Right ventricle myocardium inferior (tissue), 1 donor: ENCODE data around the gene RBM33. TPM values are rescaled to one million over a fixed set of nuclear protein-coding genes. Genes with fewer than 3 reads are reported as not detected.
"Not testable (repeated sequence)": the region's sequence is repeated elsewhere in the genome, so short reads cannot be mapped to it uniquely, and the experiment has no call there.

Source experiments
- ATAC-seq: fragments of 200-7000 bp; cut with Tn5 transposase; one replicate; pipeline ENCODE4 v1.9.1; 2020; ENCODE audit warnings: mild to moderate bottlenecking, moderate library complexity
- DNase-seq: peaks from one replicate; pipeline ENCODE4 v3.0.0; 2021; ENCODE audit errors: missing footprints
- intact Hi-C: fragments of 100-400 bp; cut with DNase I; formaldehyde crosslinking; loops from one replicate; pipeline ENCODE4 v1.11.0; 2022
- total RNA-seq: library from RNA; stranded (reverse); fragmentation: NEBNext Ultra II Directional; extraction: Animal tissue kit (Norgen Biotek cat#: 25700); gene quantifications from one replicate; pipeline ENCODE4 v1.2.1, GENCODE V29; 2021
- donor health status: DM: no; HTN: yes; CAD: no; lungs with severe emphysema.

The RBM33 gene
- total RNA-seq, 1 donor from 2014 or later: 36.1 TPM

DNA sequence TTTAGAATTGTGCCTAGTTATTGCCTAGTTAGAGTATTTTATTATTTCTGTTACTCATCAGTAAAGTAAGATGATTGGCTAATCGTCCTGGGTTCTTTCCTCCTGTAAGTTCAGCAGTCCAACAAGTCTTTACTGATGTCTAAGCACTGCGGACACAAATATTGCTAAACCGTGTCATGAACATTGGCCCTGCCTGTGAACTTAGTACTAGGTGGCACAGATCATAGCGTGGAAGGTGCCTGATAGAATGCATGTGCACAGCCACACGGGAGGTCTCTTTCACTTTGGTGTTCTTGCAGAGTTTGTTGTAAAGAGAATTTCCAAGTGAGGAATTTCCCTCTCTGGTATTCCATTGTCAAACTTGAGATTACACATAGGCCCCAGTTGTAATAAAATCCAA is 38.0 kb downstream of the RBM33 start:
- intact Hi-C loops: no loop called here
- DNase-seq (no peak), ATAC-seq (no peak)

DNA sequence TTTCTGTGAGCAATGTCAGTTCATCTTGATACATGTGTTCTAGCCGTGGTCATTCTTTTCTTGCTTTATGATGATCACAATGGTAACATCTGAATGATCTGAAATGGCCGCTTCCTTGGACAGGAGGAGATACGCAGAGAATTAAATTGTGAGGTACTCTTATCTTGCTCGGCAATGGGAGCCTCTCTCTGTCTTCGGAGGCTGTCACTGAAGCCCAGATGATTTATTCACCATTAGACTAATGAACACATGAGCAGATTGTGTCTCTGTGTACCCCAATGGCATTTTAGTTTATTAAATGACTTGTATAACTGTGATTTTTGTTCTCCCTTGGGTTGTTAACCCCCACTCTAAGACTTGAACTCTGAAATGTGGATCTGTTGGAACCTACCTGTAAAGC is 38.6 kb downstream of the RBM33 start:
- no peak for DNase-seq

DNA sequence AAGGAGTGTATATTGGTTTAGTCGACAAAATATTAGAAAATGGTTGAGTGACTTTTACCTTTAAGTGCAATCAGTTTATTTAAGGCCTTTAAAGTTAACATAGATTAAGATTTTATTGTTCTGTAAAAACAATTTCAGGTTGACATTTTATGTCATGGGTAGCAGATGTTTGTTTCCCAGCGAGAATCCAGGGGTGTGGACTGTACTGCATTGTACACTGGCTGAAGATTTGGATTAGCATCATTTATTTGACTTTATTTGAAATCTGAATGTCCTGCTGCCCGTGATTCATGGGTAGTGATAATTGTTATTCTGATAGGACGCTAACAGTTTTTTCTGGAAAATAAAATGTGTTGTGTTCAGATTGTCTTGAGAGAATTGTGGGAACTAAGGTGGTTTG is 39.3 kb downstream of the RBM33 start:
- intact Hi-C loops: no loop called here
- DNase-seq: no peak
- ATAC-seq: no peak

More for the DNA sequence above, 38.6 kb downstream of the RBM33 start:
- intact Hi-C loops: no loop called here
- no peak for ATAC-seq

DNA sequence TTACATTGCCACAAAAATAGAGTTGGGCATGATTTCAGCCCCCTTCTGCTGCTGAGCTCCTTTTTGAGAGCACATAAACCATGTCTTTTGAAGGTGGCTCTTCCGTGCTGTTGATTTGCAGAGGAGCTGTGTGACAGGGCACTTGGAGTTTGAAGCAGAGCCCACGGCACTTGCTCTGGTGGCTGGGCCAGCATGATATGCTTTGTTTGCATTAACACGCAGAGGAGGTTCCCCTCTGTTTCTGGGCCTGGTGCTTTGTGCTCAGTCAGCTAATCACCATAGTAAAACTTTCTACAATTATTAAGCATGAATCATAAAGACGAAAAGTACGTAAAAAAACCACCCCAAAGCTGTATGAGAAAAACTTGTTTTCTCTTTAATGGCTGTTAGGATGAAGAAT is 40.1 kb downstream of the RBM33 start:
- intact Hi-C loops: no loop called here
- ATAC-seq: no peak
- no peak for DNase-seq

DNA sequence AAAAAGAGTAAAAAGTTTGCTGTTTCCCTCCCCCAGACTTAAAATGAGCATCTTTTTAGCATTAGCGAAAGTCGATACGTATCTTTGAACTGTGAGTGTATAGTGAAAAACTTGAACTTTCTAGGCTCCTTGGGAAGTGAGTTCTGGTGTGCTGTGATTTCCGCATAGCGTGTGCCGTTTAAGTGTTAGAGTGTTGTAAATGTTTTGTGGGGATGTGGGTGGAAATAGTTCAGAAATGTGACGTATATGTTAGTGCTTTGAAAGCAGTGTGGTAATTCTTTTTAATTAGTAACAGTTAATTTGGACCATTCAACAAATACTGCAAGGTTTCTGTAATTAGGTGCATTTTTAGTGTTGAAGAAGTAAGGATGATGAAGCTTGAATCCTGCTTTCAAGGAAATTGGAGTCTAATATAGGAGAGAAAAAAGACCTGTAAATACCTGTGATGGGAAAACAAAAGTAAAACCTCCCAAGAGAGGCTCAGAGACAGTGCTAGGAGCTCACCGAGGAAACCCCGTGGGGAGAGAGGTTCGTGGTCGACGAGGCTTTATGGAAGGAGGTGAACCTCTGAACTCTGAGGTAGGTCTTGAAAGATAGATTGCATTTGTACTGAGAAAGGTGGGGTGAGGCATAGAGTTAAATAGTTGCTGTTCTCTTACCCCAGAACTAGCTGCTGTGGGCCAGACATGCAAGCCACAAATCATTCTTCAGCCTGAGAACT is 40.8 kb downstream of the RBM33 start:
- ATAC-seq (no peak), DNase-seq (no peak)
- intact Hi-C loops: no loop called here

DNA sequence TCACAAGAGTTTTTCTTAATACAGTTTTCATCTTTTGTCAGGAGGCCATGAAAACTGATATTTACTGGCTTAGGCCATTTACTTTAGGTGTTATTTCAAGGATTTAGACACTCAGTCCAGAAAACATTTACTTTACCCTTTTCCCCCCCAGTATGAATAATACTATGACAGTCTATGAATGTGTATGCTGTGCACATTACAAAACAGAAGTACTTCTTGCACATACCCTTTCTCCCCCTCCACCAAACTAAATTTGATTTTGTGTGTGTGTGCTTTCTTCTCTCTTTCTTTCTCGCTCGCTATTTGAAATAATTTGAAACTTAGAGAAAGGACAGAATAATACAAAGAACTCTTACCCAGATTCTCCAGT is 41.3 kb downstream of the RBM33 start:
- no peak for DNase-seq
- no peak for ATAC-seq
- intact Hi-C loops: no loop called here

DNA sequence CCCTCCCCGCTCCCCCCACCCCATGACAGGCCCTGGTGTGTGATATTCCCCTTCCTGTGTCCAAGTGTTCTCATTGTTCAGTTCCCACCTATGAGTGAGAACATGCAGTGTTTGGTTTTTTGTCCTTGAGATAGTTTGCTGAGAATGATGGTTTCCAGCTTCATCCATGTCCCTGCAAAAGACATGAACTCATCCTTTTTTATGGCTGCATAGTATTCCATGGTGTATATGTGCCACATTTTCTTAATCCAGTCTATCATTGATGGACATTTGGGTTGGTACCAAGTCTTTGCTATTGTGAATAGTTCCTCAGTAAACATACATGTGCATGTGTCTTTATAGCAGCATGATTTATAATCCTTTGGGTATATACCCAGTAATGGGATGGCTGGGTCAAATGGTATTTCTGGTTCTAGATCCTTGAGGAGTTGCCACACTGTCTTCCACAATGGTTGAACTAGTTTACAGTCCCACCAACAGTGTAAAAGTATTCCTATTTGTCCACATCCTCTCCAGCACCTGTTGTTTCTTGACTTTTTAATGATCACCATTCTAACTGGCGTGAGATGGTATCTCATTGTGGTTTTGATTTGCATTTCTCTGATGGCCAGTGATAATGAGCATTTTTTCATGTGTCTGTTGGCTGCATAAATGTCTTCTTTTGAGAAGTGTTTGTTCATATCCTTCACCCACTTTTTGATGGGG is 42.3 kb downstream of the RBM33 start:
- ATAC-seq, intact Hi-C loops, DNase-seq: not testable (repeated sequence)

DNA sequence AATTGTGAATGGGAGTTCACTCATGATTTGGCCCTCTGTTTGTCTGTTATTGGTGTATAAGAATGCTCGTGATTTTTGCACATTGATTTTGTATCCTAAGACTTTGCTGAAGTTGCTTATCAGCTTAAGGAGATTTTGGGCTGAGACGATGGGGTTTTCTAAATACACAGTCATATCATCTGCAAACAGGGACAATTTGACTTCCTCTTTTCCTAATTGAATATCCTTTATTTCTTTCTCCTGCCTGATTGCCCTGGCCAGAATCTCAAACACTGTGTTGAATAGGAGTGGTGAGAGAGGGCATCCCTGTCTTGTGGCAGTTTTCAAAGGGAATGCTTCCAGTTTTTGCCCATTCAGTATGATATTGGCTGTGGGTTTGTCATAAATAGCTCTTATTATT is 43.8 kb downstream of the RBM33 start:
- DNase-seq, intact Hi-C loops, ATAC-seq: not testable (repeated sequence)

DNA sequence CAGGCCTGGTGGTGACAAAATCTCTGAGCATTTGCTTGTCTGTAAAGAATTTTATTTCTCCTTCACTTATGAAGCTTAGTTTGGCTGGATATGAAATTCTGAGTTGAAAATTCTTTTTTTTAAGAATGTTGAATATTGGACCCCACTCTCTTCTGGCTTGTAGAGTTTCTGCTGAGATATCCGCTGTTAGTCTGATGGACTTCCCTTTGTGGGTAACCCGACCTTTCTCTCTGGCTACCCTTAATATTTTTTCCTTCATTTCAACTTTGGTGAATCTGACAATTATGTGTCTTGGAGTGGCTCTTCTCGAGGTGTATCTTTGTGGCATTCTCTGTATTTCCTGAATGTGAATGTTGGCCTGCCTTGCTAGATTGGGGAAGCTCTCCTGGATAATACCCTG is 46.2 kb downstream of the RBM33 start:
- ATAC-seq, intact Hi-C loops, DNase-seq: not testable (repeated sequence)

DNA sequence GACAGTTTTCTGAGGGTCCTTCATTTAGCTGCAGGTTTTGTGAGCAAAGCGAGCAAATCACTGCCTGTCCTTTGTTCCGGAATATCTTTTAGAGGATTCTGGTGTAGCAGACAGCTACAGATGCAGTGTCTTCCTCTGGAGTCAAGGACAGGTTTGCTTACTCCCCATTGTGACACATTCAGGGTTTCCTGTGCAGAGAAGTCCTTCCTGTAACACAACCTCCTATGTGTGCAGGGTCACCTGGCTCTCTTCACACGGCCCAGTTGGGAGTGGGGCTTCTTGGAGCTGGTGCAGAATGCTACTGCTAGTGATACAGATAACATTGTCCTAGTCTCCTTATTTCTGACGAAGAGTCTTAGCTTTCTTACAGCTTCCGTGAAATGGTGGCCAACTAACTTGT is 47.9 kb downstream of the RBM33 start:
- no peak for DNase-seq
- no peak for ATAC-seq
- intact Hi-C loops: no loop called here

DNA sequence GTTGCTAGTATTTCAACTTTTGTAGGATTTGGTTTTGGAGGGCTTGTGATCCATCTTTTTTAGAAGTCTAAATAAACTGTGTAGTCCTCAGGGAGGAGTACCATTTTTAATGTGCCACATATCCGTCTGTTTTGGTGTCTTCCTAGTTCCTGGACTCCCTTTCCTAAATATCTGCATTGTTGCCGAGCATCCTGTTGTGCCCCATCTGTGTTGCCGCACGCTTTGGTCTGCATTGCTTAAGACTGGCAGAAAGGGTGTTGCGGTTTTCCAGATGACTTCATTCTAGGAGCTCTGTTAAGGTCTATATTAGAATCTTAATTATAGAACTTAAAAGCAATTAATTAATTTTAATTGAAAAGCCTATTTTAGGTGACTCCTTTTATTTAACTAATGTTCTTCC is 49.4 kb downstream of the RBM33 start:
- ATAC-seq (no peak), DNase-seq (no peak)
- intact Hi-C loops: no loop called here

DNA sequence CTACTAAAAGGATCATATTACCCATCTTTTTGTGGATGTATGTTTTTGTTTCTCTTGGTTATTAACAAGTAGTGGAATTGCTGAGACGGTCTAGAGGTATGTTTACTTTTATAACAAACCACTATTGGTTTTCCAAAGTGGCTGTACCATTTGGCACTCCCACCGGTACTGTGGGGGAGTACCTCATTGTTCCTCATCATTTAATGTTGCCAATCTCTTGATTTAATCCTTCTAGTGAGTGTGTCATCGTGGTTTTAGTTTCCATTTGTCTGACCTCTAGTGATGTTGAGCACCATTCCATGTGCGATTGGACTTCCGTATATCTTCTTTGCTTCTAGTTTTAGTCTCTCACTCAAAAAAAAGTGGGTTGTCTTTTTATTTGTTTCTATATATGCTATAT is 50.4 kb downstream of the RBM33 start:
- ATAC-seq (no peak), DNase-seq (no peak)
- intact Hi-C loops: no loop called here

DNA sequence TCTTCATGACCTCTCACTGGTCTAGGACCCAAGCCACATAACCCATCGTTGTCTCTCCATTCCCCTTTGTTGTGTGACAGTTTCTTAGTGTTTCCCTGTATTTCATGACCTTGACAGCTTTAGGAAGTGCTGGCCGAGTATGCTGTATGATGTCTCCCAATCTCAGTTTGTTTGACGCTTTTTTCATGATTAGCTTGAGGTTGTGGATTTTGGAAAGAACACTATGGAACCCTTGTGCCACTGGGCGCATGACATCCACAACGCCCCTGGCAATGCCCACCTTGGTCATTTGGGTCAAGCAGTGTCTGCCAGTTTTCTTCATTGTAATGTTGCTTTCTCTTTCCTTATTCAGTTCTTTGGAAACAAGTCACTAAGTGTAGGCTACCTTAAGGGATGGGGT is 52.3 kb downstream of the RBM33 start:
- ATAC-seq (no peak), DNase-seq (no peak)
- intact Hi-C loops: no loop called here

DNA sequence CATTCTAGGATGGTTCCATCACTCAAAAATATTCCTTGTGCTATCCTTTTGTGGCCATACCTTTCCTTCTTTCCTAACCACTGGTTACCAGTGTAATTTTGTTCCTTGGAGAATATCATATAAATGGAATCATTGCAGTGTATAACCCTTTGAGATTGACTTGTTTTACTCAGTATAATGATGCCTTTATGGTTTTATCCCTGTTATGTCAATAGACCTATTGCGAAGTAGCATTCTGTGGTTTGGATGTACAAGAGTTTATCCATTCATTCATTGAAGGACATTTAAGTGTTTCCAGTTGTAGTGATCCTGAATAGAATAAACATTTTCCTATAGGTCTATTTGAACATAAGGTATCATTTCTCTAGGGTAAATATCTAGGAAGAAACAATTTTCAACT is 54.2 kb downstream of the RBM33 start:
- ATAC-seq: no peak
- intact Hi-C loops: no loop called here
- DNase-seq: no peak

DNA sequence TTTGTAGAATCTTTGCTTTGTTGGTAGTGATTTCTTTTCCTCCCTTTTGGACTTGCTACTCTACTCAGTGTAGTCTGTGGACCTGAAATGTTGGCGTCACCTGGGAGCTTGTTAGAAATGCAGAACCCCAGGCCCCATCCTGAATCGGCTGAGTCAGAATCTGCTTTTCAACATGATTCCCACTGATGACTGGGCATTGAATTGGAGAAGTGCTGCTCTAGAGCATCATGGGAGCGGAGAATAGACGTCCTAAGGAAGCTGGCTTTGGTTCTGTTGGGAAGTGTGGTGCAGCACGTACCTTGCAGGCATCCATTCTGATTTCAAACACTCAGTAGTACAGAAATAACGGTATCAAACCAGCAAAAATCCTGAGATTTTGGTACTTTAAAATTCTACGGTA is 54.7 kb downstream of the RBM33 start:
- no peak for DNase-seq
- intact Hi-C loops: no loop called here
- ATAC-seq: no peak

DNA sequence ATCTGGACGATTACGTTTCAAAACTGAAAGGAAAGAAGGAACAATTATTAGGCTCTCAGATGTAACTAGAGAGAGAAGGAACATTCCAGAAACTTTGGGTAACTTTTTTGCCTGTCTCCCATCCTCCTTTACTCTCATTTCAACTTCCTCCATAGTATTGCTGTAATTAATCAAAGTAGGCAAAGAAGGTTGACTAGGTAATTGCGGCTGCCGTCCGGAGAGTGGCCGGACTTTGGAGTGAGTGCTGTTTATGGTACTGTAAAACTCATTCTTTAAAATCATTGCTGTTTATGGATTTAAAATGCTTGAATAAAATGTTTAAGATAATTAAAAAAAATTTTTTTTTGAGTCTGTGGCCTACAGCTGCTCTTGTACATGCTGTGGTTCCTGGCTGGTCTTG is 56.4 kb downstream of the RBM33 start:
- intact Hi-C loops: no loop called here
- no peak for DNase-seq
- no peak for ATAC-seq

DNA sequence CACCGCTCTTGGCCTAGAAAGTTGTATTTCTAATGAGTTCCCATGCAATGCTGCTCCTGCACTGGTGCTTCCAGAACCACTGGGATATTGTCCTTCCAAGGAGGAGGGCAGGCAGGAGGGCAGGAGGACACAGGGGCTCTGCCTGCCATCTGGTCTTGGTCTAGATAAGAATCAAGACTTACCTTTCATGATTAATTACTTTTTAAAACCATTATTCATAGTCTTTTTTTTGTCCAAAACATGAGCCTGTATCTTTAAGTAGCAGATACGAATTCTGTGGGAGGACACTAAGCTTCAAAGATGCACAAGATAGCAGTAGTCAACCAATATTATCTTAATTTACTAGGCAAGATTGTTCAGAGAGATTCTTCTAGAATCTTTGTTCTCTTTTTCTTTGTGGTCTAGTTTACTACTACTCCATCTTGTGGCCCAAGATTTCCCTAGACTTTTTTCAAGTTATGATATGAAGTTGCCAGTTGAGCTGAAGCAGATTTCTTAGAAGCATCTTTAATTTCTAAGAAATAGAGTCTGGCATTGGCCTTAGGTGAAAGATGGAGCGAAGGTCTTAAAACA is 57.6 kb downstream of the RBM33 start:
- intact Hi-C loops: no loop called here
- DNase-seq (no peak), ATAC-seq (no peak)

DNA sequence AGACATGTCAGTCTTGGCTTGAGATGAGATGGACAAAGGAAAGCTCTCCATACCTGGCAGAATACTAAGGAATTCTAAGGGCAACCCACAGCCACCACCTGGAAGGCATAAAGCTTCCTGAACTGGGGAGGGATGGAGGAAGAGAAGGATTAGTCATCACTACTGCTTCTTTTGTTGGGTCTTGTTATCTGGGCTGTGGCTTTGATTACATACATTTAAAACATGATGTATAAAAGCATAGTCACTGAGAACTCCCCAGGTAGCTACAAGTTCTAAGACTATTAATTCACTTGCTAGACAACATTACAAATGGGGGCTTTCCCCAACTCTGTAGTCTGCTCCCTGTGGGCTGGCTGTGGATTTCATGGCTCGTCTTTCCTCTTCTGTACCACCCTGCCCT is 58.2 kb downstream of the RBM33 start:
- ATAC-seq (no peak), DNase-seq (no peak)

DNA sequence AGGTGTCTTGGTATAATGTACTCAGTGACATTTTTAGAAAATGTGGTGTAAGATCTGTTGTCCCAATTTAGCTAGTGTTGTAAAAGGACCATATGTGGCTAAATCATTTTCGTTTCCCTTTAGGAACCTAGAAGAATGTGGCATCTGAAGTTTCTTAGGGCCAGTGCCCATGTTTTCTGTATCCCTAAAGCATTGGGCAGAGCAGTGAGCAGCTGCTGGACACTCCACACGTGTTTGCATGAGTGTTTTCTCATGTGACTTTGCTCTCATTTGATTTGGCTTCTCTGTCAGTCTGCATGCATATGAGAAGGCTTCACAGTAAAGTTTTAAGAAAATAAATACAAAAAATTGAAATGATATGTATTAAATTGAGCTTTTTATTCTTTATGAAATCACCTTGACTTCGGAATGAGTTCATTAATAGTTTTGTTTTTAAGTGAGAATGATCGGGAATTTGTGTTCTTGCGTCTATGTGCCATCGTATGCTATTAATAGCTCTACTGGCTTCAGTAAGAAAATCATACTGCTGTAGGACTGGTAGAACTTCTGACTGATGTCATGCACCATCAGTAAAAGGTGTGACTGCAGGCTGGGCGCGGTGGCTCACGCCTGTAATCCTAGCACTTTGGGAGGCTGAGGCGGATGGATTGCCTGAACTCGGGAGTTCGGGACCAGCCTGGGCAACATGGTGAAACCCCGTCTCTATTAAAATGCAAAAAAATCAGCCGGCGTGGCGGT is 61.3 kb downstream of the RBM33 start:
- ATAC-seq: no peak
- intact Hi-C loops: no loop called here
- DNase-seq: no peak

More for the DNA sequence above, 58.2 kb downstream of the RBM33 start:
- intact Hi-C loops: no loop called here

DNA sequence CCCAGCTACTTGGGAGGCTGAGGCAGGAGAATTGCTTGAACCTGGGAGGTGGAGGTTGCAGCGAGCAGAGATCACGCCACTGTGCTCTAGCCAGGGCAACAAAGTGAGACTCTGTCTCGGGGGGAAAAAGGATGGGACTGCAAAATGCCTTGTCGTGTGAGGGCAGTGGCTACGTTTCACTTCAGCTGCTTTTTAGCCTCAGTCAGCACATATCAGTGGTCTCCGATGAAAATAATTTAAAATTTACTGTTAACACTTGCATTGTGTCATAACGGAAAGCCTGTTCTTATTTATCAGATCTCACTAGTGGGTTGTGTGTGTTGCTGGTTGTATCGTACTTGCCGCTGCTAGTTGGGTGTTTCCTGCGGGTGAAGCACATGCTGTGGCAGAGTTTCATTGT is 61.9 kb downstream of the RBM33 start:
- intact Hi-C loops: no loop called here
- ATAC-seq: no peak
- no peak for DNase-seq
